ENCODE results near the gene ZNF280B.

- TF ChIP-seq CTCF (conservative IDR thresholded peaks at IDR 0.05) (no peak), EZH2 (IDR thresholded peaks at IDR 0.05; ENCODE audit: low read depth) (no peak)
Measured at GRCh38 chr22:22550789-22551434, 42.4 kb upstream of the ZNF280B start.
